Activated naive CD4-positive, alpha-beta T cell treated with anti-CD3 and anti-CD28 coated beads, Interleukin-2, amount 50 U/mL, for 24 hours (primary cell): ENCODE measurements around the gene PFDN2.
A peak's percentile ranks its signal among the peaks of the same experiment; 100 is the strongest.

Experiments
- H3K27ac Mint-ChIP-seq: one replicate; pipeline ENCODE4 v1.8.0; 2021; ENCODE audit warnings: mild to moderate bottlenecking, mixed read lengths
- H3K27me3 Mint-ChIP-seq: one replicate; pipeline ENCODE4 v1.8.0; 2021; ENCODE audit warnings: mixed read lengths
- H3K36me3 Mint-ChIP-seq: one replicate; pipeline ENCODE4 v1.8.0; 2021; ENCODE audit warnings: mixed read lengths
- H3K4me1 Mint-ChIP-seq: one replicate; pipeline ENCODE4 v1.8.0; 2021; ENCODE audit warnings: mixed read lengths
- H3K4me3 Mint-ChIP-seq: one replicate; pipeline ENCODE4 v1.8.0; 2021; ENCODE audit warnings: mild to moderate bottlenecking, mixed read lengths
- H3K9me3 Mint-ChIP-seq: one replicate; pipeline ENCODE4 v1.8.0; 2021; ENCODE audit warnings: mixed read lengths

PFDN2 gene

GRCh38 chr1:161117759-161118581, at the start of gene PFDN2, which contains the start of gene NIT1:
Gene PFDN2 (minus strand): TSS chr1:161118037. CDS start chr1:161118026, 11 bp downstream.
Gene NIT1 (plus strand): TSS chr1:161118105. CDS start chr1:161118177, 72 bp downstream.
- Mint-ChIP-seq H3K27ac (peak within 1 kb of the TSS; percentile 96), H3K9me3 (no peaks in the 10 kb centered on the region), H3K4me1 (peaks cover 72% of the 10 kb centered on the region), H3K4me3 (peak within 1 kb of the TSS; percentile 90), H3K36me3 (peaks cover 14% of the 10 kb centered on the region), H3K27me3 (no peaks in the 10 kb centered on the region)

GRCh38 chr1:161166669-161167548, 49.1 kb upstream of the PFDN2 start:
- Mint-ChIP-seq H3K4me1 (peaks cover 52% of the 10 kb centered on the region), H3K4me3 (peak overlapping the region; percentile 90), H3K27me3 (no peaks in the 10 kb centered on the region), H3K36me3 (peaks cover 7% of the 10 kb centered on the region), H3K9me3 (no peaks in the 10 kb centered on the region), H3K27ac (peak overlapping the region; percentile 56)

DNA sequence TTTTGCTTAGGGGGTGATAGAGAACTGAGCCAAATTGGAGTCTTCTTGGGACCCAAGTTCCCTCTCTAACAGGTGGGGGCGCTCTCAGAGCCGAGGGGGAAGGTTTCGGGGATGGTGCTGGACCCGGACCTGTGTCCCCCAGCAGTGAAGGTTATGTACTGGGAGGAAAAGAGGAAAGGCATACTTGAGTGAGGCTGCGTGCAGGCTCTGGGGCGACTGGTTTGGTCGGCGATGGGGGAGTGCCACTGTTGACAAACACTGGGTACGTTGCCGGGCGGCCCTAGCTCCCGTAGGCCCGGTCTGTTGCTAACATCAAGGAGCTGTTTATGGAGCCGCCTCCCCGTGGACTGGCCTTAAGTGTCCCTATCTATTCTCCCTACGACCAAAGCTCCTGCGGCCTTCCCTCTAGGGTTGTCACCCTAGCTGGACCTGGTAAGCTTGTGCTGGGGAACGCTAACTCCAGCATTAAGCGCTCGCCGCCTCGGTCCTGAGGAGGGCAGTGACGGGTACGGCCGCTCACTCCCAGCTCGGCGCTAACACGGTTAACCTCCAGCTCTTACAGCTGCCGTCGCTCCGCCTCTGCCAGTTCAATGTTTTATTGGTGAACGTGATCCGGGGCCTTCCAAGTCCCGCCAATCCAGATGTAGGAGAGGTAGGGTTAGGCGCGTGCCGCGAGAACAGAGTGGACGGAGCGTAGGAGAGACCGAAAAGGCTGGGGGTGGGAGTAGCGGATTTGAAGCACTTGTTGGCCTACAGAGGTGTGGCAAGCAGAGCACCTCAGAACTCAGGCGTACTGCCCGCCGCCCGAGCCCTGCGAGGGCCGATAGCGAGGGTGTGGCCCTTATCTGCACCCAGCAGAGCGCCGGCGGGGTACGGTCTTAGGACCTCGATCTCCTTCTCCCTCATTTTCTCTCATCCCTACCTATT, 48.2 kb upstream of the PFDN2 start, which contains the start of gene PPOX:
Gene PPOX, plus strand, starts transcription at position 685 of the 927 bp plus-strand sequence. CDS start 422 bp downstream, outside the sequence.
- H3K36me3 Mint-ChIP-seq: peaks cover 7% of the 10 kb centered on the region
- H3K27ac Mint-ChIP-seq: peak within 1 kb of the TSS; percentile 65
- H3K4me3 Mint-ChIP-seq: peak within 1 kb of the TSS; percentile 90
- peaks cover 60% of the 10 kb centered on the region for H3K4me1 Mint-ChIP-seq
- no peaks in the 10 kb centered on the region for H3K9me3 Mint-ChIP-seq
- no peaks in the 10 kb centered on the region for H3K27me3 Mint-ChIP-seq

DNA sequence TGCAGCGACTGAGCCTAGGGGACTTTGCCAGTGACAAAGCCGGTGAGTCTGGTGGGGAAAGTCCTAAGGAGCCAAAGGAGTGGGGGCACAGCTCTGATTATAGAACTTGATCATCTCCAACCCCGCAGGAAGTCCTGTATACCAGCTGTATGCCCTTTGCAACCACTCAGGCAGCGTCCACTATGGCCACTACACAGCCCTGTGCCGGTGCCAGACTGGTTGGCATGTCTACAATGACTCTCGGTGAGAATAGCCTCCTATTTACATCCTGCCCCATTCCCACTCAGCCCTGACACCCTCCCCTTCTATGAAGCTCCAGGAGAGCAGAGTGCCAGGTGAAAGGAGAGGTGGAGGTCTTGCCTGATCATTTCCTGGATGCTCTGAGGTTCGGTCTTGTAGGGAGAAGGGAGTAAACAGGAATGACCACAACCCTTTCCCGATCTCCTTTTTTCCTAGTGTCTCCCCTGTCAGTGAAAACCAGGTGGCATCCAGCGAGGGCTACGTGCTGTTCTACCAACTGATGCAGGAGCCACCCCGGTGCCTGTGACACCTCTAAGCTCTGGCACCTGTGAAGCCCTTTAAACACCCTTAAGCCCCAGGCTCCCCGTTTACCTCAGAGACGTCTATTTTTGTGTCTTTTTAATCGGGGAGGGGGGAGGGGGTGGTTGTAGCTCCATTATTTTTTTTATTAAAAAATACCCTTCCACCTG, 47.2 kb upstream of the PFDN2 start:
- Mint-ChIP-seq H3K36me3 (peaks cover 6% of the 10 kb centered on the region), H3K4me1 (peaks cover 67% of the 10 kb centered on the region), H3K9me3 (no peaks in the 10 kb centered on the region)

GRCh38 chr1:161163793-161164192, 46.0 kb upstream of the PFDN2 start:
- Mint-ChIP-seq H3K27me3 (no peaks in the 10 kb centered on the region), H3K4me1 (peaks cover 72% of the 10 kb centered on the region), H3K9me3 (no peaks in the 10 kb centered on the region), H3K4me3 (no peak overlapping the region), H3K27ac (no peak overlapping the region), H3K36me3 (peaks cover 6% of the 10 kb centered on the region)

More for the DNA sequence above, 47.2 kb upstream of the PFDN2 start:
- Mint-ChIP-seq H3K4me3 (peak overlapping the region; percentile 47), H3K27me3 (no peaks in the 10 kb centered on the region), H3K27ac (peak overlapping the region; percentile 65)

GRCh38 chr1:161162806-161163205, 45.0 kb upstream of the PFDN2 start:
- H3K4me1 Mint-ChIP-seq: peaks cover 68% of the 10 kb centered on the region
- no peaks in the 10 kb centered on the region for H3K27me3 Mint-ChIP-seq
- peak overlapping the region; percentile 63 for H3K27ac Mint-ChIP-seq
- H3K4me3 Mint-ChIP-seq: peak overlapping the region; percentile 12
- H3K9me3 Mint-ChIP-seq: no peaks in the 10 kb centered on the region
- H3K36me3 Mint-ChIP-seq: peaks cover 10% of the 10 kb centered on the region

GRCh38 chr1:161162052-161162451, 44.2 kb upstream of the PFDN2 start:
- H3K9me3 Mint-ChIP-seq: no peaks in the 10 kb centered on the region
- no peaks in the 10 kb centered on the region for H3K27me3 Mint-ChIP-seq
- H3K27ac Mint-ChIP-seq: no peak overlapping the region
- H3K4me3 Mint-ChIP-seq: no peak overlapping the region
- peaks cover 13% of the 10 kb centered on the region for H3K36me3 Mint-ChIP-seq
- H3K4me1 Mint-ChIP-seq: peaks cover 62% of the 10 kb centered on the region

DNA sequence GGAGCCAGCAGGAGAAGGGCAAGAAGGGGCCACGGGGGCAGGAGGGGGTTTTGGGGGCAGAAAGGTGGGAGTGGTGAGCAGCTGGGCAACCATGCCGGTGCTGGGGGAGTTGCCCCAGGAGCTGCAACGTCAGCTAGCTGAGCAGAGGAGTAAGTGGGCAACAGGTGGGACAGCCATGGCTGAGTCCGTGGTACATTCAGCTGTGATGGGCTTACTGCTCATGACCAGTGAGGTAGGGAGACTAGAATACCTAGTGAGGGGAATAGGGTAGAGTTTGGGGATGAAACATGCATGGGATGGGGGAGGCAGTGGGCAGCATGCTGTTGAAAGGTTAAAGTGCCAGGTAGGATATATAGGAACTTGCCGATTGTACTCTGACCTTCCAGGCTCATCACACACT, 43.8 kb upstream of the PFDN2 start:
- H3K27me3 Mint-ChIP-seq: no peaks in the 10 kb centered on the region
- peaks cover 60% of the 10 kb centered on the region for H3K4me1 Mint-ChIP-seq
- no peak overlapping the region for H3K4me3 Mint-ChIP-seq
- no peak overlapping the region for H3K27ac Mint-ChIP-seq
- H3K36me3 Mint-ChIP-seq: peaks cover 13% of the 10 kb centered on the region
- H3K9me3 Mint-ChIP-seq: no peaks in the 10 kb centered on the region

- Mint-ChIP-seq H3K27ac (no peak overlapping the region), H3K4me3 (peak overlapping the region; percentile 91), H3K27me3 (no peaks in the 10 kb centered on the region), H3K9me3 (no peaks in the 10 kb centered on the region), H3K4me1 (peaks cover 59% of the 10 kb centered on the region), H3K36me3 (peaks cover 13% of the 10 kb centered on the region)
Measured at GRCh38 chr1:161160671-161161145, 42.9 kb upstream of the PFDN2 start.

- Mint-ChIP-seq H3K27ac (peak overlapping the region; percentile 47), H3K4me1 (peaks cover 59% of the 10 kb centered on the region), H3K4me3 (peak overlapping the region; percentile 91), H3K9me3 (no peaks in the 10 kb centered on the region), H3K36me3 (peaks cover 14% of the 10 kb centered on the region), H3K27me3 (no peaks in the 10 kb centered on the region)
Measured at GRCh38 chr1:161159913-161160243, 42.0 kb upstream of the PFDN2 start.

DNA sequence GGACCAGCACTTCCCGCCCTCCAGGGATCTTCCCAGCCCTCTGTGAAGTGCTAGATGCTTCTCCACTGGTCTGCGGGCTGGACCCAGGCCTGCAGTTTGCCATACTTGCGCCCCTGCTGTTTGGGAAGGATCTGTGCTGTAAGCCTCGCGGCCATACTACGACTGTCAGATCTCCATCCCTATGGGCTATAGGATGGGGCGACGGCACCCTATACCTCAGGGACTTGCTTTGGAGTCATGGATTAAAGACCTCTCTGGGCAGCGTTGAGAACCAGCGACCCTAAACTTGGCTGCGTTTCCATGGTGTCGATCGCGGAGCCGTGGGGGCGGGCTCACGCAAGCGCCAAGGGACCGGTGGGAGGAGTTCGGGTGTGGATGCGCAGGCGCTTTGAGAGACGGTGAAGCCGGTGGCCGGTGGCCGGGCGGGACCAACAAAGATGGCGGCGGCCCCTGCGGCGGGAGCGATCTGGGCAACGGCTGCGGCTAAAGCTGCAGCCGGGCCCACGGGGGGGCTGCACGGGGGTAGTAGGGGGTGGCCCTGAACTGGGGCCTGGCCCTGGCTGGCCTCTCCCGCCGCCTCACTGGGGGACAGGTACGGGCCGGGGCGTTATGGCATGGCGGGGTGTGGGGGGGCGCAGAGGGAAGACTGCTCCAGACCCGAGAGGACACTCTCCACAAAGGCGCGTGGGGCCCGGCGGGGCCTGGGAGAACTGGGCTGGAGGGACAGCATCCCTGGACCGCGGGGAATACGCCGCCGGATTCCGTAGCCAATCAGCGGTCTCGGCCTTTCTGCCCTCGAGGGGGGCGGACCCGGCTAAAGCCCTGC, 41.5 kb upstream of the PFDN2 start, which contains the start of gene USP21:
Gene USP21, plus strand, starts transcription at position 414 of the 826 bp plus-strand sequence. CDS start 1,141 bp downstream, outside the sequence.
- no peaks in the 10 kb centered on the region for H3K27me3 Mint-ChIP-seq
- peak within 1 kb of the TSS; percentile 93 for H3K27ac Mint-ChIP-seq
- peaks cover 62% of the 10 kb centered on the region for H3K4me1 Mint-ChIP-seq
- H3K4me3 Mint-ChIP-seq: peak within 1 kb of the TSS; percentile 91
- H3K36me3 Mint-ChIP-seq: peaks cover 14% of the 10 kb centered on the region
- H3K9me3 Mint-ChIP-seq: no peaks in the 10 kb centered on the region

DNA sequence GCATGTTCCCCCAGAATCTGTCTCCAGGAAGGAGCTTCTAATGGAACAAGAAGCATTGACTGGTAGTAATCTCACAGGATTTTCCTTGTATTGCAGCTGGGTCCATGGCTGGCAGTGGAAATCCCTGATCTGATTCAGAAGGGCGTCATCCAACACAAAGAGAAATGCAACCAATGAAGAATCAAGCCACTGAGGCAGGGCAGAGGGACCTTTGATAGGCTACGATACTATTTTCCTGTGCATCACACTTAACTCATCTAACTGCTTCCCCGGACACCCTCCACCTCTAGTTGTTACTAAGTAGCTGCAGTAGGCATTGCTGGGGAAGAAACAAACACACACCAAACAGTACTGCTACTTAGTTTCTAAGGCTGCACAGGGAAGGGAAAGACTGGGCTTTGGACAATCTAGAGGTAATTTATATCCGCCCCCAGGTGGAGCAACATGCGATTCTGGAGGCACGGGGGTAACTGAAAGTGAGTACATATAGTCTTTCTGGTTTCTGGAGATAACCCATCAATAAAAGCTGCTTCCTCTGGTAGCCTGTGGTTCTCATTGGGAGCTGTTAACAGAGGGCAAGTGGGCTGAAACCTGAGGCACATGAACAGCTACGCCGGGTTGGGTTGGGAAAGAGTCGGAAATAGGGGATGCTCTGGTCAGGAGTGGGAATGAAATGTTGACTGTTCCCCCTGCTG, 40.6 kb upstream of the PFDN2 start:
- Mint-ChIP-seq H3K36me3 (peaks cover 14% of the 10 kb centered on the region), H3K9me3 (no peaks in the 10 kb centered on the region), H3K4me3 (peak overlapping the region; percentile 91), H3K4me1 (peaks cover 64% of the 10 kb centered on the region), H3K27ac (peak overlapping the region; percentile 93), H3K27me3 (no peaks in the 10 kb centered on the region)

- Mint-ChIP-seq H3K4me1 (peaks cover 58% of the 10 kb centered on the region), H3K4me3 (peak overlapping the region; percentile 91), H3K36me3 (peaks cover 13% of the 10 kb centered on the region), H3K27me3 (no peaks in the 10 kb centered on the region), H3K9me3 (no peaks in the 10 kb centered on the region), H3K27ac (no peak overlapping the region)
Measured at GRCh38 chr1:161157867-161158266, 40.0 kb upstream of the PFDN2 start.
